OCI-LY1 (cell line): ENCODE data around the gene HES1.

Experiments
- H2AFZ ChIP-seq: fragments of 200-600 bp; sonication (generic), shearing (Covaris generic); 2 replicates; pipeline ENCODE4 v1.6.0; 2014; ENCODE audit warnings: antibody characterized with exemption, mild to moderate bottlenecking, low read length
- H3F3A ChIP-seq: fragments of 200-600 bp; sonication (generic), shearing (Covaris generic); 2 replicates; pipeline ENCODE4 v1.6.0; 2014; ENCODE audit warnings: mild to moderate bottlenecking, antibody characterized with exemption, low read length, moderate library complexity; ENCODE audit not compliant: insufficient read depth
- H3K27ac ChIP-seq: fragments of 200-600 bp; sonication (generic); 2 replicates; pipeline ENCODE4 v1.5.1; 2014; ENCODE audit warnings: low read length, mixed run types, mild to moderate bottlenecking, low read depth; ENCODE audit not compliant: poor library complexity, severe bottlenecking
- H3K27me3 ChIP-seq: fragments of 200-600 bp; sonication (generic); 2 replicates; pipeline ENCODE4 v1.6.0; 2014; ENCODE audit warnings: antibody characterized with exemption, mild to moderate bottlenecking, low read length, moderate library complexity; ENCODE audit not compliant: insufficient read depth
- H3K36me3 ChIP-seq: fragments of 200-600 bp; sonication (generic); 2 replicates; pipeline ENCODE4 v1.6.1; 2014; ENCODE audit warnings: mild to moderate bottlenecking, antibody characterized with exemption, low read length, moderate library complexity, mixed read lengths; ENCODE audit not compliant: insufficient read depth
- H3K4me1 ChIP-seq: fragments of 200-600 bp; sonication (generic); 2 replicates; pipeline ENCODE4 v1.5.1; 2014; ENCODE audit warnings: mild to moderate bottlenecking, low read length, moderate library complexity; ENCODE audit not compliant: insufficient read depth, severe bottlenecking
- H3K4me2 ChIP-seq: fragments of 200-600 bp; sonication (generic), shearing (Covaris generic); 2 replicates; pipeline ENCODE4 v1.6.1; 2014; ENCODE audit warnings: low read length
- H3K4me3 ChIP-seq: fragments of 200-600 bp; sonication (generic); 2 replicates; pipeline ENCODE4 v1.5.1; 2014; ENCODE audit warnings: low read length, low read depth, mild to moderate bottlenecking, mixed read lengths; ENCODE audit not compliant: poor library complexity, severe bottlenecking
- H3K79me2 ChIP-seq: fragments of 200-600 bp; shearing (Covaris generic); 2 replicates; pipeline ENCODE4 v1.6.1; 2016; ENCODE audit warnings: mixed run types, low read length, mixed read lengths; ENCODE audit not compliant: insufficient read depth
- H3K9ac ChIP-seq: fragments of 200-600 bp; sonication (generic), shearing (Covaris generic); 2 replicates; pipeline ENCODE4 v1.6.1; 2014; ENCODE audit warnings: mild to moderate bottlenecking, low read length, mixed read lengths
- H3K9me2 ChIP-seq: fragments of 200-600 bp; sonication (generic), shearing (Covaris generic); 2 replicates; pipeline ENCODE4 v1.6.1; 2014; ENCODE audit warnings: low read depth, mild to moderate bottlenecking, low read length, mixed read lengths
- H3K9me3 ChIP-seq: fragments of 200-600 bp; shearing (Covaris generic); 2 replicates; pipeline ENCODE4 v1.6.1; 2014; ENCODE audit warnings: low read length, mixed read lengths
- H4K20me1 ChIP-seq: fragments of 200-600 bp; sonication (generic), shearing (Covaris generic); 2 replicates; pipeline ENCODE4 v1.6.0; 2016; ENCODE audit warnings: mild to moderate bottlenecking, low read length; ENCODE audit not compliant: insufficient read depth
- EZH2 ChIP-seq: fragments of 200-600 bp; sonication (generic), shearing (Covaris generic); IDR thresholded peaks from 2 replicates; pipeline ENCODE4 v1.8.0; 2017; ENCODE audit warnings: borderline replicate concordance, mixed run types, mild to moderate bottlenecking, antibody characterized with exemption, low read length, moderate library complexity, mixed read lengths
- TF ChIP-seq, protein P1 (sequence below): fragments of 200-600 bp; sonication (generic), shearing (Covaris generic); IDR thresholded peaks from 2 replicates; pipeline ENCODE4 v1.5.1; 2017; ENCODE audit warnings: mild to moderate bottlenecking, antibody characterized with exemption, low read length, moderate library complexity, mixed read lengths

The HES1 gene

DNA sequence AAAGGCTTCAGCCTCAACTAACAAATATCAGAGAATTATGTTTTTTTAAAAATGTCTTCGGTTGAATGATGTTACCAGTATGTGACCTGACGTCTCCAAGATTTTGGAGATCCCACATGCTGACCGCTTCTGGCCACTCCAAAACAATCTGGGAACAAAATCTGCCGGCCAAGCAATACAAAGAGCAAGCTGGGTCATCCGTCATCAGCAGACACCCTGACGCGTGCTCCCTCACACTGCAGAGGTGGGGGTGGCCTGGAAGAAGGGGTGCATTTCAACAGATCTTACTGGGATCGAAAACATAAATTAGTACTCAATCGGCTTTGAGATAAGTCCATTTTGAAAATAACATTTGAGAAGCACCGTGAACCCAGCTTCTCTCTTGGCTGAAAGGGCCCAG, 33.6 kb downstream of the HES1 start:
- H3K27me3 ChIP-seq: peaks cover 9% of the 10 kb centered on the region; the same call in 1 of the 2 replicates
- TF ChIP-seq EZH2: no peak
- TF ChIP-seq, protein P1, sequence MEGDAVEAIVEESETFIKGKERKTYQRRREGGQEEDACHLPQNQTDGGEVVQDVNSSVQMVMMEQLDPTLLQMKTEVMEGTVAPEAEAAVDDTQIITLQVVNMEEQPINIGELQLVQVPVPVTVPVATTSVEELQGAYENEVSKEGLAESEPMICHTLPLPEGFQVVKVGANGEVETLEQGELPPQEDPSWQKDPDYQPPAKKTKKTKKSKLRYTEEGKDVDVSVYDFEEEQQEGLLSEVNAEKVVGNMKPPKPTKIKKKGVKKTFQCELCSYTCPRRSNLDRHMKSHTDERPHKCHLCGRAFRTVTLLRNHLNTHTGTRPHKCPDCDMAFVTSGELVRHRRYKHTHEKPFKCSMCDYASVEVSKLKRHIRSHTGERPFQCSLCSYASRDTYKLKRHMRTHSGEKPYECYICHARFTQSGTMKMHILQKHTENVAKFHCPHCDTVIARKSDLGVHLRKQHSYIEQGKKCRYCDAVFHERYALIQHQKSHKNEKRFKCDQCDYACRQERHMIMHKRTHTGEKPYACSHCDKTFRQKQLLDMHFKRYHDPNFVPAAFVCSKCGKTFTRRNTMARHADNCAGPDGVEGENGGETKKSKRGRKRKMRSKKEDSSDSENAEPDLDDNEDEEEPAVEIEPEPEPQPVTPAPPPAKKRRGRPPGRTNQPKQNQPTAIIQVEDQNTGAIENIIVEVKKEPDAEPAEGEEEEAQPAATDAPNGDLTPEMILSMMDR: no peak
- no peak overlapping the region for H3K4me2 ChIP-seq
- H2AFZ ChIP-seq: no peak overlapping the region
- H3K27ac ChIP-seq: no peak overlapping the region
- H4K20me1 ChIP-seq: no peaks in the 10 kb centered on the region
- no peak overlapping the region for H3K9ac ChIP-seq
- H3K36me3 ChIP-seq: no peaks in the 10 kb centered on the region
- H3K79me2 ChIP-seq: no peaks in the 10 kb centered on the region
- H3K4me1 ChIP-seq: no peaks in the 10 kb centered on the region
- H3F3A ChIP-seq: no peaks in the 10 kb centered on the region
- no peaks in the 10 kb centered on the region for H3K9me3 ChIP-seq
- no peaks in the 10 kb centered on the region for H3K9me2 ChIP-seq
- no peak overlapping the region for H3K4me3 ChIP-seq

DNA sequence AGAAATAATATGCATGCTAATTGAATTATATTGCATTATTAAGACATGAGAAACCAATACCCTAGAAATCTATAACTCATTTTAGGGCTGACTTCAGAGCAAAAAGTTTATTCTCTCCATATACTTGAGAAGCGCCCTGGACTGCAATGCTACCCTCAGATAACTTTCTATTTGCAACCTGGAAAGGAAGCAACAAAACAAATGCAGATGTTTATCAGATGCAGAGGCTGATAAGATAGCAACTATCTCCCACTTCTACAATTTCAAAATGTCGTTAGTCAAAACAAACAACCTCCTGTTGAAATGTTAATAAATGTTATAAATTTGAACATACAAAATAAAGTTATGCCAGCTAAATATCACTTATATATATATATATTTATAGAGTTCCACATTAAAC, 34.8 kb downstream of the HES1 start:
- no peaks in the 10 kb centered on the region for H3K9me3 ChIP-seq
- H3F3A ChIP-seq: no peaks in the 10 kb centered on the region
- H2AFZ ChIP-seq: no peak overlapping the region
- no peak overlapping the region for H3K9ac ChIP-seq
- no peaks in the 10 kb centered on the region for H3K79me2 ChIP-seq
- TF ChIP-seq, protein P1: no peak
- TF ChIP-seq EZH2: no peak
- no peaks in the 10 kb centered on the region for H3K4me1 ChIP-seq
- no peaks in the 10 kb centered on the region for H3K36me3 ChIP-seq
- H3K27ac ChIP-seq: no peak overlapping the region
- H3K27me3 ChIP-seq: peaks cover 9% of the 10 kb centered on the region
- H3K4me2 ChIP-seq: no peak overlapping the region
- H4K20me1 ChIP-seq: no peaks in the 10 kb centered on the region
- no peak overlapping the region for H3K4me3 ChIP-seq
- H3K9me2 ChIP-seq: no peaks in the 10 kb centered on the region

DNA sequence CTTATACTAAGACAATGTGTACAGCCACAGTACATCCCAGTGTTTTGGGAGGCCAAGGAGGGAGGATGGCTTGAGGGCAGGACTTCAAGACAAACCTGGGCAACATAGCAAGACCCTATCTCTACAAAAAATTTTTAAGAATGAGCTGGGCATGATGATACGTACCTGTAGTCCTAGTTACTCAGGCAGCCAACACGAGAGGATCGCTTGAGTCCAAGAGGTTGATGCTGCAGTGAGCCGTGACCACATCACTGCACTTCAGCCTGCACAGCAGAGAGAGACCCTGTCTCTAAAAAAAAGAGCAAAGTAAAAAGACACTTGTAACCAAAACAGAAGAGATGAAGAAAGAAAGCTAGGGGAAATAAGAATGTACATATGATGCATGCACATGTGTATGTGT, 38.5 kb downstream of the HES1 start:
- Histone ChIP-seq H3K9me2 (no peaks in the 10 kb centered on the region), H3K4me1 (no peaks in the 10 kb centered on the region), H4K20me1 (no peaks in the 10 kb centered on the region), H3K79me2 (no peaks in the 10 kb centered on the region), H3F3A (no peaks in the 10 kb centered on the region), H3K36me3 (no peaks in the 10 kb centered on the region), H3K4me2 (no peak overlapping the region), H3K4me3 (no peak overlapping the region), H3K9ac (no peak overlapping the region), H3K9me3 (no peaks in the 10 kb centered on the region), H3K27ac (no peak overlapping the region), H2AFZ (no peak overlapping the region), H3K27me3 (peaks cover 9% of the 10 kb centered on the region)
- TF ChIP-seq EZH2: no peak
- TF ChIP-seq, protein P1: no peak
